NOMO-1 treated with dmso at 0.1 percent for 144 hours (cell line): ENCODE measurements around the gene DHX57.

Experiments
- DNase-seq: peaks from one replicate; lab custom pipeline; 2025; ENCODE audit not compliant: unreplicated experiment; lab: John Stamatoyannopoulos, UW

Gene DHX57

DNA sequence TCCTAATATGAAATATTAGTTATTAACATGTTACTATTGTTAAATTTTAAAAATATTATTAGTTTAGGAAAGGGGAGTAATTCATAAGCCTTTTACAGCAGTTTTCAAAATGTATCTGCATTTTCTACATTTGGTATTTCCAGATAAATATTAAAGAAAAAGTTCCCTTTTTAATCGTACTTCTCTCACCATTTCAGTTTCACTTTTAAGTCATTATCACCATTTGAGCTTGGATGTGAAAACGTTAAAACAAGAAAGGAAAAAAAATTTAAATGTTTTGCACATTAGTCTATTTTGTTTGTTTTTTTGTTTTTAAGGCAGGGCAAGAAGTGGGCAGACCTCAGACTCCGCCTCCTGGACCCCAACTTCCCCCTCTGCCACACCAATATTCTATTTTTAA, 121.2 kb downstream of the DHX57 start:
- DNase-seq, result no peak

DNA sequence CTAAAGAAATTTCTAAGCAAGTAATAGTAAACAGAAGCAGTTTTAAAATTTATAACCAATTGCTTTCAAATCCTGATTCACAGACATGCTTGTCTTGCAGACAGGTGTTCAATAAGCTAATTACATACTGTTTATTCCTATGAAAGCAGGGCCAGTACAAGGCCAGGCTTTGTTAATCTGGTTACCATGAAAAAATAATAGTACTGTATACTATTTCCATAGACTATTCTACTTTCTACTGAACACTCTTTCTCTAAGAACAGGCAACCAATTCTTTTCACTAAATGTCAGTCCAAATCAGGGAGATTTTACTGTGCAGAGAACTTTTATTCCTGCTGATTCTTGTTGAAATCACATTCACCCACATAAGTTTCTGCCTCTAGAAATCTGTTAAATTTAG, 121.7 kb downstream of the DHX57 start:
- DNase-seq, result no peak

DNA sequence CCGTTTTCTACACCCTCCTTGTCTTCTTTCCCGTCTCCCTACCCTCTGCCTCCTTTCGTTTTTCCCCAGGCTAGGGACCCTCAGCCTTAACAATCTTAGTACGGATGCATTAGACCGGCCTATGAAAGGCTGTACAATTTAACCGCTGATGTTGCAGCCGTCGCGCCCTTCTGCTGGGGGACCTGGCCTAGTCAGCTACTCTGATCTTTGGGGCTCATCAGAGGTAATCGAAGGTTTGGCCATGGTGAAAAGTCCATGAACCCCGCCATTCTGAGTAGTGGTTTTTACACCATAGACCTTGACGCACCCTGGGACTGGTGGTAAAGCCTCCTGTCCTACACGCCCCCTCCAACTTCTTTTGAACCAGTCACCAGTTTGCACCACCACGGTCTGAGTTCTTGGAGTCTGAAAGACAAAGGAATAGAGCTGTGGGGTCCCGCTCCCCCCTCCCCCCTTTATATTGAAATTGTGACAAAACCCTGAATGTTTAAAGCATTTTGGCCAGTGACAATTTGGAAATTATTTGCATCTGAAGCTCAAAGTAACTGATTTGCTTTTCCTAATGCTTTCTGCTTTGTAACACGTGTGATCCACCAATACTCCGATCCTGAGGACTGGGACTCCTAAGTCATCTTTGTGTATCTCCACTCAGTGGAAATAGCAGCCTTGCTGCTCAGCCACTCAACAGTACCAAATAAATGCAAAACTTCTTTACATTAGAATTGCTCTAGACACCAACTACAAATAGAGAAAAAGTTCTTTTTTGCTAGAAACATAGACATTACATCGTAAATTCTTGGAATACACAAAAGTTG, 123.9 kb downstream of the DHX57 start:
- no peak for DNase-seq

GRCh38 chr2:38750891-38751595, 124.7 kb downstream of the DHX57 start, which contains the start of gene SRSF7:
Gene SRSF7 (minus strand): TSS chr2:38751361. CDS start chr2:38751256, 105 bp downstream.
- DNase-seq, result peak; percentile 92

- no peak for DNase-seq
Measured at GRCh38 chr2:38750011-38750890, 125.5 kb downstream of the DHX57 start.

GRCh38 chr2:38748943-38749804, 126.6 kb downstream of the DHX57 start:
- DNase-seq, result no peak

- DNase-seq, result no peak
Measured at GRCh38 chr2:38748391-38748790, 127.3 kb downstream of the DHX57 start.

DNA sequence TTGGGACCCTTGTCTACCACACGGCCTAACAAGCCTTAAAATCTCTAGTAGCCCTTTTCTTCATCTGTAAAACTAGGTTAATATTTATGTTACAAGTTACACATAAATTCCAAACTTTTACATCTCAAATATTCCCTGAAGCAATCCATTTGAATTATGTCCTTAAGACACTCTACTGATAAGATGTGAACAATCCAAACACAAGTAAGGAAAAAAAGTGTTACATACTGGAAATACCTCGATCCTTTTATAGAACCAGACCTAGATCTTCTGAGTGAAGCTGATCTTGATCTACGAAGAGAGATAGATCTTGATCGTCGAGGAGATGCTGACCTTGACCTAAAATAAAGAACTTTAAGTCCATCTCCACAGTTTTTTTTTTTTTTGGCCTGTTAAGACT, 127.9 kb downstream of the DHX57 start:
- no peak for DNase-seq
